ELF-1 (cell line): Measurements from ENCODE around the gene GOPC.
"Not testable (repeated sequence)": the region's sequence is repeated elsewhere in the genome, so short reads cannot be mapped to it uniquely, and the experiment has no call there.

Experiments used
- DNase-seq: peaks from one replicate; pipeline ENCODE4 v3.0.0-alpha.2; 2016; ENCODE audit warnings: low read depth, low spot score

Gene GOPC

GRCh38 chr6:117548797-117549301 is 53.5 kb downstream of the GOPC start:
- no peak for DNase-seq

GRCh38 chr6:117547688-117548621 is 54.4 kb downstream of the GOPC start:
- peak; percentile 80 for DNase-seq

DNA sequence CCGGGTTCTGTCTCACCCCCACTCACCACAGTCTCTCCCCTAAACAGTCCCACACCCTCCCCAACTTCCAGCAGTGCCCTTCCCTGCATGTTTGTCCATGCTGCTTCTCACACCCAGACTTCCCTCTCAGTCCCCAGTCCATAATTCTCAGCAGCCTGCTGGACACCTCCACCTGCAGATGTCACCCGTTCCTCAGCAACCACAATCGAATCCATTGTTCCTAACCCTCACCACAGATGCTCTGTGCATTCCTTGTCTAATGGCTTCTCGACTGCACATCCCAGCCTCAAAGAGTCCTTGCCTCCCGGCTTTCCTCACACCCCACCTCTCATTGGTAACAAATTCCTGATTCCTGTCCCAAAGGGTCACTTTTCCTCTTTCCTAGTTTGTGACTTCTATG is 55.6 kb downstream of the GOPC start:
- no peak for DNase-seq

DNA sequence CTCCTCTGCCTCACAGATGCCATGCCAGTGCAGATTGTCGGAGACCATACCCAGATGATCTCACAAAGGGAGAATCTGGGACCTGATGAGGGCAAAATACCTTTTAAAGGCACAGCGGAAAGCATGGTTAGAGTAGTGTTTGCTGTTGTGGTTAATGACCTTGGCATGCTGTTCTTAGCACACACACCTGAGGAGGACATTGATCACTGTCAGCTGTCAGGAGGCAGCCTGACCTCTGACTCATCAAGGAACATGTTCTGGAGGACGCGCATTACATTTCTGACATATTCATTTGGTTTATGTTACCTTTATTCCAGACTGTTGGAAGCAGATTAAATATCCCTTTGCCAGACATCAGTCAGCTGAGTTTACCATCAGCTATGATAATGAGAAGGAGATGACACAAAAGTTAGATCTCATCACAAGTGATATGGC is 57.1 kb downstream of the GOPC start:
- DNase-seq, result no peak

DNA sequence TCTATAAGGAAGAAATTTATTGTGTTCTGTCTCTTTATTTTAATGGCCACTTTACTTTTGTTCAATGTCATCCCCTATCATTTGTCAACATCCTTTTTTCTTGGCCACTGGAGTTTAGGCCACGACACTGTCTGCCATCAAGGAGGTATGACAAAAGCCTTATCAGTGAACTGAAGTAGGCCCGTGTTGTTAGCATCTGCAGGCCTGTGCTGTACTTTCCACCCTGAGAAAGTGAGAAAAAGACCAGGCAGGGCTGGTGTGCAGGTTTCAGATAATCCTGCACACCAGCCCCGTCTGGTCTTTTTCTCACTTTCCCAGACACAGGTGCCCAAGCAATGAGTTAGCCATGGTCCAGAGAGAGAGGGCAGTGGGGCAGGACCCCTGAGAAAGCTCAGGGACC is 57.6 kb downstream of the GOPC start:
- DNase-seq, result no peak

GRCh38 chr6:117542493-117542892 is 59.8 kb downstream of the GOPC start:
- no peak for DNase-seq

- no peak for DNase-seq
These were observed 61.6 kb downstream of the GOPC start for GRCh38 chr6:117540670-117541069.

DNA sequence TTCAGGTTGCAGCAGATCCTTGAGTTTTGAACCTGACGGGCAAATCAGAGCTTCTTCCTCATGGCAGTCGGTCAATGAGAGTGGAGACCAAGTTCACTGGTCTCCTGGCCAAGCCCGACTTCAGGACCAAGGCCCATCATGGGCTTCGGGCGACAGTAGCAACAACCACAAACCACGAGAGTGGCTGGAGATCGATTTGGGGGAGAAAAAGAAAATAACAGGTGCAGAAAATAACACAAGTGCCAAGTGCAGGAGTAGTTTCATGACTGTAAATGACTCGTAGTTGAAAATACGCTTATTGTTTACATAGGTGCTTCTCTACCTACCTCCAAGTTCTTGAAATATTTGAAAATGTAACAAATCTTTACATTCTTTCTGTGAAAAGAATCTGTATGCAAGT is 63.7 kb downstream of the GOPC start:
- DNase-seq, result no peak

DNA sequence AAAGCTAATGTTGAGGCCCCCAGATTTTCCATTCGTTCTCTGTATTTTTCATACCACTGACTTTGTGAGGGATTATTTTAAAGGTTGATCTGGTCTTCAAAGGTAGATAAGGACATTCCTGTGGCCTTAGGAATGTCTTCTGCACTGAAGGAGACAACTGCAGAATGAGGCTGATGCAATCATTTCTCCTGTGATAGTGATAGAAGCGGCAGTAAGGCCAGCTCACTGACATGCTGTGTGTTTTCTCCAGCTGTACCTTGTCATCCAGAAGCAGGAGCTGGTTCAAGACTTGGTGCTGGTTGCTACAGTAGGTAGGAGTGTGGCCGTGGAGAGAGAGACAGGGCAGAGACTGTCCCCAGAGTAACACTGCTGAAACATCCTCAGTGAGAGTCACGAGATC is 66.0 kb downstream of the GOPC start:
- peak; percentile 16 for DNase-seq

DNA sequence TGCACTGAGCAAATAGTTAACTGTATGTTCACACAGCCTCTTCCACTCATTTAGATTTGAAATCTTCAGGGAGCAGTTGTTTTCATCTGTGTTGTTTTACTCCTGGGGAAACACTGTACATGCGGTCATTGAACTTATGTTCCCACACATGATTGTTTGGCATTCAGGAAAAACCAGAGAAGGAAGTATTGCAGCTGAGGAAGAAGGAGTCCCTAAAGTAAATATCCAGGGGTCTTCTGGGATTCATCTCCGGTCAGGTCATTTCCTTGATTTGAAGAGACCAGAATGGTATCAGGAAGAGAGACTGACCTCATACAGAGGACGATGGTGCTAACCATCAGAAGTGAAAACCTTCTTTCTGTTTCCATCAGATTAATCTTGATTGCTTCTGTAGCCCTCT is 67.3 kb downstream of the GOPC start:
- DNase-seq, result no peak

DNA sequence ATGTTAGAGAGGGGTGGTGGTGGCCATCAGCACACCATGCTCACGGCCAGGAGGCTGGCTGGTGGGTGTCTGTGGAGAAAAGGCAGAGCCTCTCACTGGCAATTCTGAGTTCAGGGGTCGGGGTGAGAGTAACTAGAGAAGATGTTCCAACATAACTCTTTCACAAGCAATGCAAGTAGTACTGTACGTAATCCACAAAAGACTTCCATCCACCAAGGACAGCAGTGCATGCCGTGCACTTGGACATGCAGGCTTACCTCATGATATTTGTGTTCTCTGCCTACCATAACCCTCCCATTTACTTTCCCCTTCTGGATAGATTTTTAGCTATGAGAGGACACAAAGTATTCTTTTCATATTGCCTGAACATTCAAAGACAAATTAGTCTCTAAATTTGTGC is 68.5 kb downstream of the GOPC start:
- no peak for DNase-seq

DNA sequence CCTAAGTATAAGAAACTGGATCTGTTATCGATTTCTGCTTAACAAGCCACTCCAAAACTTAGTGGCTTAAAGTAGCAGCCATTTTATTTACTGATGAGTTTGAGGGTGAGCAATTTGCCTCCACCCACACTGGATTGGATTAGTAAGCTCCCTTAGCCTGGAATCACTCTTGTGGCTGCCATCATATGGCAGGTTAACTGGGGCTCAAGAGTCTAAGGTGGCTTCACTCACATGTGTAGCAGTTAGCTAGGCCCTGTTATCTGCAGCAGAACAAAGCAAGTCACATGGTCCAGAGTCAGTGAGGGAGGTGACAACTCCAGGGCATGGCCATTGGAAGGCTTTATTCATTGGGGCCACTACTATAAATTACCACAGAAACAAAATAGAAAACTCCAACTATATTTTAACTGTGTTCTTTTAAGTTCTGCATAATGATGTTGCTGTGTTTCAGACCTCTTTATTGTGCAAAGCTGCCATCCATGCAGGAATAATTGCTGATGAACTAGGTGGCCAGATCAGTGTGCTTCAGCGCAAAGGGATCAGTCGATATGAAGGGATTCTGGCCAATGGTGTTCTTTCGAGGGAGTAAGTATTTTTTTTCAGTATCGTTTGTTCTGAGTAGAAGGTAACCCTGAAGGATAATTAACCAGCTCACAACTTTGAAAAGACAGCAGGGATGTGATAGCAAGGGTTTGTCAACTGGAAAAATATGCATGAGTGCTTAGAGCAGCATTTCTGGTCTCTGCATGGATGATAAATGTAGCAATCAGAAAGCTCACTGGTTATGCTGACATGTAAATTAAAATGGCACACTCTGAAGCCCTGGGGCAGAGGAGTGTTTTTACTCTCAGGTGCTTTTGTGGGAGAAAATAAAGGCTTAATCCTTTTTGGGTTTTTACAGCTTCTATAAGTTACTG is 70.2 kb downstream of the GOPC start:
- no peak for DNase-seq

DNA sequence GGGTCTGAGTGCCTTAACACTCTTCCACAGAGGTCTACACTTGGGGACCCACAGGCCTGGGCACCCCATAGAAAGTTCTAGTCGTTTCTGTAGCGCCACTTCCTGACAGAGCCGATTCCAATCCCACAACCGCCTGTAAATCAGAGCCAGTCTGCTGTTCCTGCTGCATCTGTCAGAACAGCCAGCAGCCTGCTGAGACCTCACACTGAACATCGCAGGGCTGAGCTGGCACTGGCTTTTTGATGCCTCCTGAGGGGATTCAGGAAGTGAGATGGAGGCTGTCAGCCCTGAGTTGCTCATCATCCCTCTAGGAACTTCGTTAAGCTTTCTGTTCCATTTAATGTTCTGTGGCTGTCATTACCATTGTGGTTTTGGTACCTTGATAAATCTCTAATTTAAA is 71.0 kb downstream of the GOPC start:
- no peak for DNase-seq

DNA sequence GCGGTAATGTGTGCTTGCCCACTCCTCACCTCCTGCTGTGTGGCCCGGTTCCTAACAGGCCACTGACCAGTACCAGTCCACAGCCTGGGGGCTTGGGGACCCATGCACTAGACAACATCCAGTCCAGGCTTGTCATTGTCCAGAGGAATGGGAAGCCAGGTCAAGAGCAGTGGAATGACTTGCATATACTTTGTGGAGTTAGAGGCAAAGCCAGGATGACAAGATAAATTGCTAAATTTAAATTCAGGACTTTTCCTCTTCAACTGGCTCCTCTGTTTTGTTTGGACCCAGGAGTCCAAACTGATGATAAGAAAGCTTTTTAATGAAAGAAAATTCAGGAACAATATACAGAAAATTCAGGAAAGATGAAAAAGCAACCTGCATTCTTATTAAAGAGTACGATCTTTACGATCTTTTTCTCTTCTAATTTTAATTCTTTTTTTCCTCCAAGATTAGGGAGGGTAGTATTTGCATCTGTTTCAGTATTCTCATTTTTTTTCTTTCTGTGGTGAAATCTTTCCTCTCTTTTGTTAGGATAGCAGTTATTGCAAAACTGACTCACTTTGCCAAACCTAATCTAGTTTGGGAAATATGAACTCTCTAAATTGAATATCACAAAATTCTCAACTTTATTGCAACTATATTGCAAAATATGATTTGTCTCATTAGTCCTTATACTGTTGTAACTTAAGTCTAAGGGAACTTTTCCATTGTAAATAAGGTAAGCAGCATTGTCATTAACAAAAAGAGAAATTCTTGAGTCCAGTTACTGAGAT is 71.7 kb downstream of the GOPC start:
- DNase-seq, result no peak

GRCh38 chr6:117525607-117526006 is 76.7 kb downstream of the GOPC start:
- DNase-seq, result no peak

DNA sequence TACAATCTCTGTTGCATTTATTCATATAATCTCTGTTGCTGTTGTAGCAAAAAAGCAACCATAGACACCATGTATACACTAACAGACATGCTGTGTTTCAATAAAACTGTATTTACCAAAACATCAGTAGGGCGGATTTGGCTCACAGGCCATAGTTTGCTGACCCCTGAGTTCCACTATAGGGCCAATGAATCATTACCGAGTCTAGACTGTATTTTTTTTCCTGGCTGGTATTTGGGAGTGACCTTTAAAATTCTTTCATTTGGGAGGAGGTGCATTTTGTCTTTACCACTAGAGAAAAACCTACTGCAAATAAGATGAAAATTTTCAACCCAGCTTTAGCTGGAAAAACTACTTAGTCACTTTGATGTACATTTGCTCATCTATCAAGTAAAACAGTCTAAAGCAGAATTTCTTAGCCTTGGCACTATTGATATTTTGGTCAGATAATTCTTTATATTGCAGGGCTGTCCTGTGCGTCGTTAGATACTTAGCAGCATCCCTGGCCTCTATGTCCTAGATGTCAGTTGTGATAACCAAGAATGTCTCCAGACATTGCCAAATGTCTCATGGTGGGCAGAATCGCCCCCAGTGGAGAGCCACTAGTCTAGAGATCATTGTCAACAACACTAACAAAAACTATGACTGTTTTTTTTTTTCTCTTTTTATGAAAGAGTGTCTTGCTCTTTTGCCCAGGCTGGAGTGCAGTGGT is 80.4 kb downstream of the GOPC start:
- DNase-seq, result no peak

- DNase-seq, result no peak
These were observed 81.5 kb downstream of the GOPC start for GRCh38 chr6:117520603-117521395.

GRCh38 chr6:117518870-117519269 is 83.4 kb downstream of the GOPC start:
- DNase-seq, result no peak

GRCh38 chr6:117517995-117518394 is 84.3 kb downstream of the GOPC start:
- DNase-seq, result not testable (repeated sequence)

GRCh38 chr6:117515326-117515725 is 87.0 kb downstream of the GOPC start:
- no peak for DNase-seq
